ENCODE data around the gene ZBTB17. TPM values are rescaled to one million over a fixed set of nuclear protein-coding genes. Genes with fewer than 3 reads are reported as not detected.
A peak's percentile ranks its signal among the peaks of the same experiment; 100 is the strongest.

ZBTB17 gene
- total and polyA plus RNA-seq, 7 donors = 17.4 to 38.7 (median 24.3) TPM

DNA sequence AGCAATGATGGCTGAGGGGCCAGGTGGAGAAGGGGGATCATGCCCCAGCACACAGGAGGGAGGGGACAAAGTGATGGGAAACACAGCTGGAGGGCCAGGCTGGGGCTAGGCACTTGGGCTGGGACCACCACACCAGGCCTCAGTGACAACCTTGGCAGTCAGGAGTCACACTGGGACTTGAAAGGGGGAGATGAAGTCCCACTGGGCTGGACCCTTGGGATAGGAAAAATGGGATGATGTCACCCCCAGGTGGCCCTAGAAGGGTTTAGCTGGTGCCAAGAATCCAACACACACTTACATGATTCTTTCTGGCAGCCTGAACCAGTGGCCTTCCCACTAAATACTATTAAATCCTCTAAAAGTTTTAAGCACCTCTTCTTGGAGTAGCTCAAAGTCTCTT is 17.1 kb downstream of the ZBTB17 start:
- DNase-seq = no peak
- Histone ChIP-seq H3K27ac (peak overlapping the region in 2 of 4 donors; percentile 12 to 50), H3K4me3 (no peak overlapping the region), H3K27me3 (no peaks in the 10 kb centered on the region), H3K4me1 (peaks cover 0 to 56% (median 53%) of the 10 kb centered on the region in 4 donors), H3K36me3 (no peaks in the 10 kb centered on the region), H3K9me3 (no peaks in the 10 kb centered on the region)
- intact Hi-C loops (cut with DNase I) = no loop called here
- no peak for TF ChIP-seq POLR2AphosphoS5 (IDR thresholded peaks at IDR 0.05)
- no peak for TF ChIP-seq EP300 (IDR thresholded peaks at IDR 0.05)
- TF ChIP-seq POLR2A (IDR thresholded peaks at IDR 0.05) = no peak
- TF ChIP-seq, protein P1, sequence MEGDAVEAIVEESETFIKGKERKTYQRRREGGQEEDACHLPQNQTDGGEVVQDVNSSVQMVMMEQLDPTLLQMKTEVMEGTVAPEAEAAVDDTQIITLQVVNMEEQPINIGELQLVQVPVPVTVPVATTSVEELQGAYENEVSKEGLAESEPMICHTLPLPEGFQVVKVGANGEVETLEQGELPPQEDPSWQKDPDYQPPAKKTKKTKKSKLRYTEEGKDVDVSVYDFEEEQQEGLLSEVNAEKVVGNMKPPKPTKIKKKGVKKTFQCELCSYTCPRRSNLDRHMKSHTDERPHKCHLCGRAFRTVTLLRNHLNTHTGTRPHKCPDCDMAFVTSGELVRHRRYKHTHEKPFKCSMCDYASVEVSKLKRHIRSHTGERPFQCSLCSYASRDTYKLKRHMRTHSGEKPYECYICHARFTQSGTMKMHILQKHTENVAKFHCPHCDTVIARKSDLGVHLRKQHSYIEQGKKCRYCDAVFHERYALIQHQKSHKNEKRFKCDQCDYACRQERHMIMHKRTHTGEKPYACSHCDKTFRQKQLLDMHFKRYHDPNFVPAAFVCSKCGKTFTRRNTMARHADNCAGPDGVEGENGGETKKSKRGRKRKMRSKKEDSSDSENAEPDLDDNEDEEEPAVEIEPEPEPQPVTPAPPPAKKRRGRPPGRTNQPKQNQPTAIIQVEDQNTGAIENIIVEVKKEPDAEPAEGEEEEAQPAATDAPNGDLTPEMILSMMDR (IDR thresholded peaks at IDR 0.05) = no peak

DNA sequence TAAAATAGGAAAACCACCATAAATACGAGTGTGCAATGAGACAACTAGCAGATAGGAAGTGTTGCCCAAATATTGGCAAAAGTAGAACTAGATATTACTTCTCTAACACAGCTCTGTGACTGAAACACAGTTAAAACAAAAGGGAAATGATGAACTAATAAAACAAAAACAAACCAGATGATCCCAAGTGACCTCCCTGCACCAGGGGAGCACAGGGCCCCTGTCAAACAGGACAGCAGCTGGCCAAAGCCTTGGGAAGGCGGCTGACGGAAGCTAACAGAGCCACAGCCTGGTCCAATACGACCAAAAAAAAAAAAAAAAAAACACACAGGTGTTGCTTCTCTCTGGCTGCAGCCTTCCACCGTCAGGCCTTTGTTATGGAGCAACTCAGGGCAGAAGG is 17.8 kb downstream of the ZBTB17 start:
- peaks cover 0 to 56% (median 53%) of the 10 kb centered on the region in 4 donors for H3K4me1 ChIP-seq
- WGBS, 2 donors = 80 to 81% methylated on average over 5 of the region's 5 CpGs
- H3K36me3 ChIP-seq = no peaks in the 10 kb centered on the region
- H3K9me3 ChIP-seq = no peaks in the 10 kb centered on the region
- H3K27ac ChIP-seq = peak overlapping the region in 1 of 4 donors; percentile 50
- no peak for DNase-seq
- TF ChIP-seq, protein P1 (IDR thresholded peaks at IDR 0.05) = no peak
- TF ChIP-seq POLR2A (IDR thresholded peaks at IDR 0.05) (no peak), POLR2AphosphoS5 (IDR thresholded peaks at IDR 0.05) (no peak), EP300 (IDR thresholded peaks at IDR 0.05) (no peak)
- no peaks in the 10 kb centered on the region for H3K27me3 ChIP-seq
- H3K4me3 ChIP-seq = no peak overlapping the region
- intact Hi-C loops (cut with DNase I) = no loop called here

DNA sequence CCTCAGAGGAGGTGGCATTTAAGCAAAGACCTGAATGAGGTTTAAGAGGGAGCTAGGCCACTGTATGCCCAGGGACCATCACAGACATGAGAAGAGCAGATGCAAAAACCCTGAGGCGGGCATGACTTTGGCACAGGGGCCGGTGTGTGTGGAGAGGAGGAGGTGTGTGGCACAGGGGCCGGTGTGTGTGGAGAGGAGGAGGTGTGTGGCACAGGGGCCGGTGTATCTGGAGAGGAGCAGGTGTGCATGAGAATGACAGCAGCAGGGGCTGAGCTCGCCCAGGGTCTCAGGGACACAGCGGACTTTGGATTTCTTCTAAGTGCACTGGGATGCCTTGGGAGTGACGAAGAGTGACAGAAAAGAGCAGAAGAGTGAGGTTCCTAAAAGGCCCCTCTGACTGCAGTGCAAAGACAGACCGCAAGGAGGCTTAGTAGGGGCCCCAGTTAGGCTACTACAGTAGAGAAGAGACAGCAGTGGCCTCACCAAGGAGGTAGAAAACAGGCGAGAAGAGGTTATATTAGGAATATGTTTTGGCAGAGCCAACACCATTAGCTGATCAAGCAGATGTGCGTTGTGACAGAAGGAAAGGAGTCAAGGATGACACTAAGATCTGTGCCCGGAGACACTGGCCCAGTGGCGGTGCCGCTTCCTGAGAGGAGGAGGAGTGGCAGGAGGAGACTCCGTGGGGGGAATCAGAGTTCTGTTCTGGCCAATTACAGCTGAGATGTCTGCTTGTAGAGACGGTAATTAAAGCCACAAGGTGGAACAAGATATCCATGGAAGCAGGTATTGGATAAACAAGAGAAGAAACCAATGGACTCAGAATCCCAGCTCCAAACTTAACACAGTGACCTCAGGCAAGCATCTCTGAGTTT is 18.4 kb downstream of the ZBTB17 start:
- Histone ChIP-seq H3K27me3 (no peaks in the 10 kb centered on the region), H3K4me1 (peaks cover 0 to 57% (median 53%) of the 10 kb centered on the region in 4 donors), H3K9me3 (no peaks in the 10 kb centered on the region), H3K27ac (peak overlapping the region in 1 of 4 donors; percentile 96), H3K4me3 (no peak overlapping the region), H3K36me3 (no peaks in the 10 kb centered on the region)
- TF ChIP-seq EP300 (IDR thresholded peaks at IDR 0.05) (no peak), POLR2A (IDR thresholded peaks at IDR 0.05) (no peak), POLR2AphosphoS5 (IDR thresholded peaks at IDR 0.05) (no peak)
- TF ChIP-seq, protein P1 (IDR thresholded peaks at IDR 0.05) = no peak
- intact Hi-C loops (cut with DNase I) = no loop called here
- DNase-seq = no peak
- WGBS, 2 donors = 88 to 92% methylated on average over 15 of the region's 15 CpGs

DNA sequence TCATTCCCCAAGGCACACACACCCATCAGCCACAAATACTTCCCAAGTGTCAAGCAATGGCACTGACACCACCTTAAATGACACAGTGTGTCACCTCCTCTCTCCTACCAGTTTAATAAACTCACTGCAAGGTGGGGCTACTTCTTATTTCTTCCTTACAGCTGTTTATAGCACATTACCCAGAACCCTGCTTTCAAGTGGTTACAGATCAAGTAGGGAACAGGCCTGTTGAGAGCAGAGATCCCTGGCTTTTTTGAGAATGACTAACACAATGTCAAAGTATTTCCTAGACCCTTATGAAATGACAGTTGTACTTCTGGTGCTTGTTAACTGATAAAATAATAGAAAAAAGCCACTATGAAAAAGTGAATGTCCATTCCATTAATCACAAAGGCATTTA is 19.8 kb downstream of the ZBTB17 start:
- DNase-seq = no peak
- H3K27ac ChIP-seq = peak overlapping the region; percentile 3 to 96 (median 49)
- intact Hi-C loops (cut with DNase I) = no loop called here

DNA sequence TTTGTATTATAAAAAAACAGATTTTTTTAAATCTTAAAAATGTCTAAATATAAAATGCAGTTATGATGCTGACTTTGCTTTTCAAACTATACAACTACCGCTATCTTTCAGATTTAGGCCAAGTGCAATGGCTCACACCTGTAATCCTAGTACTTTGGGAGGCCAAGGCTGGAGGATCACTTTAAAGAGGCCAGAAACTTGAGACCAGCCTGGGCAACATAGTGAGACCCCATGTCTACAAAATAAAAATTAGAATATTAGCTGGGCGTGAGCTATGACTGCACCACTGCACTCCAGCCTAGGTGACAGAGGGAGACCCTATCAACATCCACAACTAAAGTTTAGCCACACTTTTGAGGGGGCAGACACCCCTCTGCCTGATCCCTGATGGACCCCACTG is 20.3 kb downstream of the ZBTB17 start:
- H3K4me1 ChIP-seq = peaks cover 0 to 76% (median 69%) of the 10 kb centered on the region in 4 donors
- H3K9me3 ChIP-seq = no peaks in the 10 kb centered on the region
- peak overlapping the region; percentile 3 to 96 (median 49) for H3K27ac ChIP-seq
- WGBS, 2 donors = 98% methylated on average over 2 of the region's 2 CpGs
- TF ChIP-seq EP300 (IDR thresholded peaks at IDR 0.05) (no peak), POLR2A (IDR thresholded peaks at IDR 0.05) (no peak), POLR2AphosphoS5 (IDR thresholded peaks at IDR 0.05) (no peak)
- TF ChIP-seq, protein P1 (IDR thresholded peaks at IDR 0.05) = no peak
- no peak overlapping the region for H3K4me3 ChIP-seq
- no peak for DNase-seq
- intact Hi-C loops (cut with DNase I) = no loop called here
- H3K36me3 ChIP-seq = no peaks in the 10 kb centered on the region
- no peaks in the 10 kb centered on the region for H3K27me3 ChIP-seq

More for the DNA sequence above, 19.8 kb downstream of the ZBTB17 start:
- Histone ChIP-seq H3K4me3 (no peak overlapping the region), H3K27me3 (no peaks in the 10 kb centered on the region), H3K4me1 (peaks cover 0 to 70% (median 63%) of the 10 kb centered on the region in 4 donors), H3K9me3 (no peaks in the 10 kb centered on the region), H3K36me3 (no peaks in the 10 kb centered on the region)
- TF ChIP-seq EP300 (IDR thresholded peaks at IDR 0.05) (no peak), POLR2AphosphoS5 (IDR thresholded peaks at IDR 0.05) (peak in 1 of 4 donors; percentile 21)

Measured in sigmoid colon (tissue), 7 donors.